Measurements from ENCODE around the gene TLL1. TPM values are rescaled to one million over a fixed set of nuclear protein-coding genes. Genes with fewer than 3 reads are reported as not detected.

The TLL1 gene
- total and polyA plus RNA-seq, 10 donors = 0.07 to 1.1 (median 0.21) TPM

- peaks cover 0 to 14% (median 0%) of the 10 kb centered on the region in 8 donors for H3K9me3 ChIP-seq
- no peak for DNase-seq
- no peak overlapping the region for H3K4me3 ChIP-seq
- intact Hi-C loops (cut with DNase I; ENCODE audit: low total_unique reads) = no loop called here
- H3K27me3 ChIP-seq (replicated peaks in 1 of 7) = no peaks in the 10 kb centered on the region
- H3K4me1 ChIP-seq = no peaks in the 10 kb centered on the region
- no peak overlapping the region for H3K27ac ChIP-seq
- WGBS, 5 donors = 78 to 84% (median 78%) methylated on average over 4 of the region's 4 CpGs
- no peak for TF ChIP-seq CTCF (IDR thresholded peaks at IDR 0.05 in 8 of 11, conservative IDR thresholded peaks at IDR 0.05 in 3 of 11)
- no peak for TF ChIP-seq POLR2A (IDR thresholded peaks at IDR 0.05)
- no peak for TF ChIP-seq POLR2AphosphoS5 (IDR thresholded peaks at IDR 0.05)
- H3K36me3 ChIP-seq = no peaks in the 10 kb centered on the region
These were observed 204.7 kb downstream of the TLL1 start for GRCh38 chr4:166077782-166078181.

- H3K9me3 ChIP-seq = peaks cover 0 to 14% (median 0%) of the 10 kb centered on the region in 8 donors
- no peak overlapping the region for H3K4me3 ChIP-seq
- no peak for DNase-seq
- TF ChIP-seq CTCF (IDR thresholded peaks at IDR 0.05 in 8 of 11, conservative IDR thresholded peaks at IDR 0.05 in 3 of 11) = no peak
- TF ChIP-seq POLR2AphosphoS5 (IDR thresholded peaks at IDR 0.05) = no peak
- TF ChIP-seq POLR2A (IDR thresholded peaks at IDR 0.05) = no peak
- no peak overlapping the region for H3K27ac ChIP-seq
- no peaks in the 10 kb centered on the region for H3K36me3 ChIP-seq
- 83 to 95% (median 90%) methylated on average over 3 of the region's 3 CpGs for WGBS, 5 donors
- H3K4me1 ChIP-seq = no peaks in the 10 kb centered on the region
- intact Hi-C loops (cut with DNase I; ENCODE audit: low total_unique reads) = no loop called here
- H3K27me3 ChIP-seq (replicated peaks in 1 of 7) = no peaks in the 10 kb centered on the region
These were observed 205.3 kb downstream of the TLL1 start for GRCh38 chr4:166078383-166078782.

- TF ChIP-seq POLR2AphosphoS5 (IDR thresholded peaks at IDR 0.05) (no peak), POLR2A (IDR thresholded peaks at IDR 0.05) (no peak), CTCF (IDR thresholded peaks at IDR 0.05 in 8 of 11, conservative IDR thresholded peaks at IDR 0.05 in 3 of 11) (no peak)
These were observed 205.9 kb downstream of the TLL1 start for GRCh38 chr4:166078955-166079354.

DNA sequence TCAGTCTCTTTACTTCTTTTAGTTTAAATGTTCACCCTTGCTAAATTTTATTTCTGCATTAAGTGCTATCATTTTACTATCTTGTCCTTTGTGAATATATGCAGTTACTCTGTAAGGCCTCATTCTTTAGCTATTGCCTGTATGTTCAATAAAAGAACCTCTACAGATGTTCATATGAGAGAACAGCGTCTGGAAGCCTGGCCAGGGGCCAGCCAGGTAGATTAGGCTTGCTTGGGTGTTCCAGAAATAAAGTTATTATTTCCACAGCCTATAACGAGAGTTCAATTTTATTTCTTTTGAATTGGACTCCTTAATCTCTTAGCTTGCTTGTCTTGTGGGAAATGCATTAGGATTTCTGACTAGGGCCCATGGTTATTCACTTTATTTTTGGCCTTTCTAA is 214.5 kb downstream of the TLL1 start:
- Histone ChIP-seq H3K27me3 (replicated peaks in 1 of 7) (no peaks in the 10 kb centered on the region), H3K27ac (no peak overlapping the region), H3K4me1 (no peaks in the 10 kb centered on the region), H3K9me3 (no peaks in the 10 kb centered on the region), H3K4me3 (no peak overlapping the region), H3K36me3 (no peaks in the 10 kb centered on the region)
- 80 to 91% (median 83%) methylated on average over 2 of the region's 2 CpGs for WGBS, 5 donors
- TF ChIP-seq POLR2A (IDR thresholded peaks at IDR 0.05) (no peak), CTCF (IDR thresholded peaks at IDR 0.05 in 8 of 11, conservative IDR thresholded peaks at IDR 0.05 in 3 of 11) (no peak), POLR2AphosphoS5 (IDR thresholded peaks at IDR 0.05) (no peak)
- no peak for DNase-seq
- intact Hi-C loops (cut with DNase I; ENCODE audit: low total_unique reads) = no loop called here

More at GRCh38 chr4:166078955-166079354, 205.9 kb downstream of the TLL1 start:
- Histone ChIP-seq H3K27ac (no peak overlapping the region), H3K4me1 (no peaks in the 10 kb centered on the region), H3K27me3 (replicated peaks in 1 of 7) (no peaks in the 10 kb centered on the region), H3K36me3 (no peaks in the 10 kb centered on the region), H3K4me3 (no peak overlapping the region), H3K9me3 (peaks cover 0 to 14% (median 0%) of the 10 kb centered on the region in 8 donors)
- 69 to 87% (median 81%) methylated on average over 2 of the region's 2 CpGs for WGBS, 5 donors
- DNase-seq = no peak
- intact Hi-C loops (cut with DNase I; ENCODE audit: low total_unique reads) = no loop called here

Measured in spleen (tissue), 11 donors.